Mesothelial cell of epicardium (in vitro differentiated cells): ENCODE results near the gene MAP7. TPM values are rescaled to one million over a fixed set of nuclear protein-coding genes. Genes with fewer than 3 reads are reported as not detected.

Experiments used
- DNase-seq, 2 experiments: peaks; one replicate each; pipeline ENCODE4 v3.0.0; 2021; ENCODE audit warnings: low spot score in 2 of 2; ENCODE audit not compliant: unreplicated experiment in 2 of 2
- H3K27ac Mint-ChIP-seq: 2 replicates; pipeline ENCODE4 v1.8.0; 2021; ENCODE audit warnings: mixed read lengths
- H3K27me3 Mint-ChIP-seq: 2 replicates; pipeline ENCODE4 v1.8.0; 2021; ENCODE audit warnings: low read depth, mixed read lengths
- H3K36me3 Mint-ChIP-seq: 2 replicates; pipeline ENCODE4 v1.8.0; 2021; ENCODE audit warnings: mixed read lengths
- H3K4me1 Mint-ChIP-seq: 2 replicates; pipeline ENCODE4 v1.8.0; 2021; ENCODE audit warnings: mixed read lengths
- H3K4me3 Mint-ChIP-seq: 2 replicates; pipeline ENCODE4 v1.8.0; 2021; ENCODE audit warnings: mild to moderate bottlenecking, moderate library complexity, mixed read lengths
- H3K9me3 Mint-ChIP-seq: 2 replicates; pipeline ENCODE4 v1.8.0; 2021; ENCODE audit warnings: mixed read lengths
- CTCF ChIP-seq: fragments of 200-600 bp; sonication (generic); IDR thresholded peaks from one replicate; pipeline ENCODE4 v1.5.0; 2021; ENCODE audit warnings: antibody characterized with exemption; ENCODE audit not compliant: unreplicated experiment
- total RNA-seq: library from RNA; stranded (reverse); gene quantifications from 3 replicates; pipeline ENCODE4 v1.2.1, GENCODE V29; 2021

MAP7 gene
- total RNA-seq, 1 donor from 2014 or later: 15.1 TPM

DNA sequence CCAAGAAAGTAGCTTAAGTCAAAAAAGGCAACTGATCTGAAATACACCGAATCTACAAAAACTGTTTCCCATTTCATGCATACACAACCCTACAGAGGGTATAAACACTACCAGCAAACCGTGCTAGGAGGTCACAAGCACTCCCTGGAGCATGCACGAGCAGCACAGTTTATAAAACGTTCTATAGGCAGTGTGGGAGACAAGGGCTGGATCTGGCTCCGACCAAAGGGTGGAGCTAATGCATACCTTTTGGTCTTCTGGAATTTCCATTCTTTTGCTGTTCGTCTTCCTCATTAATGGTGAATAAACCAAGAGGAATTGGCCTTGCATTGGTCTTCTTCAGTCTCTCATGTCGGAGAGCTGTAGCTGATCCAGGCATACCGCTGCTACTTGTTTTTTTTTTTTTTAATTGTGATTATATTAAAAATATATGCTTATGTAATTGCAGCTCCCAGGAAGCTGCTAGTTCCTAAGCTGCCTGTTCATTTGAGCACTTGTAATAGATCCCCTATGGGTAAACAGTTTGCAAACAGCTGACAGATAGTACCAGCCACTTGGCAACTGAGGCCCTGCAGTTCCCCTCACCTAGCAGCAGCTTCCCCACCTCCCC lies 24.5 kb downstream of the MAP7 start:
- H3K9me3 Mint-ChIP-seq: no peaks in the 10 kb centered on the region
- no peak for DNase-seq
- no peak overlapping the region for H3K4me3 Mint-ChIP-seq
- H3K27ac Mint-ChIP-seq: peak overlapping the region; percentile 18
- H3K4me1 Mint-ChIP-seq: peaks cover 29% of the 10 kb centered on the region
- TF ChIP-seq CTCF: no peak
- no peaks in the 10 kb centered on the region for H3K27me3 Mint-ChIP-seq
- no peaks in the 10 kb centered on the region for H3K36me3 Mint-ChIP-seq

GRCh38 chr6:136524936-136525413 lies 25.2 kb downstream of the MAP7 start:
- DNase-seq: no peak
- Mint-ChIP-seq H3K36me3 (no peaks in the 10 kb centered on the region), H3K4me3 (no peak overlapping the region), H3K4me1 (peaks cover 29% of the 10 kb centered on the region), H3K27ac (no peak overlapping the region), H3K9me3 (no peaks in the 10 kb centered on the region), H3K27me3 (no peaks in the 10 kb centered on the region)
- TF ChIP-seq CTCF: no peak

GRCh38 chr6:136524339-136524935 lies 25.8 kb downstream of the MAP7 start:
- no peak for DNase-seq
- H3K36me3 Mint-ChIP-seq: no peaks in the 10 kb centered on the region
- no peaks in the 10 kb centered on the region for H3K27me3 Mint-ChIP-seq
- no peak for TF ChIP-seq CTCF
- H3K4me3 Mint-ChIP-seq: no peak overlapping the region
- peaks cover 29% of the 10 kb centered on the region for H3K4me1 Mint-ChIP-seq
- no peaks in the 10 kb centered on the region for H3K9me3 Mint-ChIP-seq
- no peak overlapping the region for H3K27ac Mint-ChIP-seq

GRCh38 chr6:136523196-136523595 lies 27.0 kb downstream of the MAP7 start:
- no peaks in the 10 kb centered on the region for H3K36me3 Mint-ChIP-seq
- no peaks in the 10 kb centered on the region for H3K9me3 Mint-ChIP-seq
- no peak overlapping the region for H3K27ac Mint-ChIP-seq
- H3K4me3 Mint-ChIP-seq: no peak overlapping the region
- DNase-seq: no peak
- no peaks in the 10 kb centered on the region for H3K27me3 Mint-ChIP-seq
- TF ChIP-seq CTCF: no peak
- H3K4me1 Mint-ChIP-seq: peaks cover 29% of the 10 kb centered on the region

- DNase-seq: no peak
- H3K27me3 Mint-ChIP-seq: no peaks in the 10 kb centered on the region
- H3K36me3 Mint-ChIP-seq: no peaks in the 10 kb centered on the region
- no peak overlapping the region for H3K27ac Mint-ChIP-seq
- no peak overlapping the region for H3K4me3 Mint-ChIP-seq
- no peaks in the 10 kb centered on the region for H3K9me3 Mint-ChIP-seq
- TF ChIP-seq CTCF: no peak
- peaks cover 28% of the 10 kb centered on the region for H3K4me1 Mint-ChIP-seq
Observed at GRCh38 chr6:136522636-136523035, 27.6 kb downstream of the MAP7 start.
